SK-N-DZ (cell line): ENCODE results near the gene OR10A6.

Experiments used
- DNase-seq: peaks from one replicate; pipeline ENCODE4 v3.0.0-alpha.2; 2015; ENCODE audit warnings: low spot score

Gene OR10A6

DNA sequence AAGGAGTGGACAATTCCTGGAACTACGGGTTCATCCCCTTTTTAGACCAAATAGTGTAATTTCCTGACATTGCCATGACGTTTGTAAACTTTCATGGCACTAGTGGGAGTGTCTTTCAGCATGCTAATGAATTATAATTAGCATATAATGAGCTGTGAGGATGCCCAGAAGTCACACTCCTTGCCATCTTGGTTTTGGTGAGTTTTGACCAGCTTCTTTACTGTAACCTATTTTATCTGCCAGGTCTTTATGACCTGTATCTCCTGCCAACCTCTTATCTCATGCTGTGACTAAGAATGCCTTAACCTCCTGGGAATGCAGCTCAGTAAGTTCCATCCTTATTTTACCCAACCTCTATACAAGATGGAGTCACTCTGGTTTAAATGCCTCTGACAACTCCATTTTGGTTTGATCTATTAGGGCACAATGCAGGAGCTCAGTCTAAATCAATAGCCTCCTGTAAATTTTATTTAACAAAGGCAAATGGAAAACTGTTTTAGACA is 20.7 kb downstream of the OR10A6 start:
- no peak for DNase-seq

DNA sequence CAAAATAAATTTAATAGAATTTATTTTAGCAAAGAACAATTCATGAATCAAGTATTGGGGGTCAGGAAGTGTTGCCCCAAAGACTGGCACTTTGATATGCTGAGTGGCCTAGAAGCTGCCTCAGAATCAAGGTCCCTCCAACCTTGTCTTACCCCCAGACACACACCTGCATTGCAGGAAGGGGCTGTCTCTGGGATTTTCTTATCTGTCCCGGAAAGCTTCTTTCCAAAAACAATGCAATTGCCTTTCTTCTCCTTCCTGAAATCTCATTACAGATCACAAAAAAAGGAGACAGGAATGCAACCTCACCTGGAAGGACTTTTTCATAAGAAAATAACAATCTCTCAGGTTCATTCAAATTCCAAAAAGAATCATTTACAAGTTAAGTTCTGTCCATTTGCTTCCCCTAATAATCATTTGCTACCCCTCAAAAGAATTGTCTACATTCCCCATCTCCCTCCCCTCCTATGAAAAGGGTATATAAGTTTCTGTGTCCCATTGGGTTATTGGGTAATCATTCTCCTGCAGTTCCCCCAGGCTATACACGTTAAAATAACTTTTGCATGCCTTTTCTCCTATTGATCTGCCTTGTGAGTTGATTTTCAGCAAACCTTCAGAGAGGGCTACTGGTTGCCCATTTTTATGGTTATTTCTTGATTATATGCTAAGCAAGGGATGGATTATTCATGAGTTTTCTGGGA is 21.3 kb downstream of the OR10A6 start:
- DNase-seq: no peak

DNA sequence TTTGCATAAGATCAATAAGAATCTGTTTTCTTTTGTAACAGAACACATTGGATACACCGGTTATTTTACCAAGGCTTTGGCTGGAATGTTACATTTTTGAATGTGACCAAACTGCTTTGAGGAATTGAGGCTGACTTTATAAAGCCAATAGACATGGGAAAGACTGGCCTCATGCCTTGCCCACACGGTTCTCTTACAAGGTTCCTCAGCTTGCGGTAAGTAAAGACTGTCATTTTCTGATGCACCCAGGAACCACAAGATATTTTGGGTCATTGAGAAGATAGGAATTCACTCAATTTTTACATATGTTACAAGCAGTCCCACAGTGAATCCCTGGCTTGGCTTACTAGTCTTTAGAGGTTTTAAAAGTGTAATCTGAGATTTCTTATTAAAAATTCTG is 23.9 kb downstream of the OR10A6 start:
- DNase-seq: no peak

DNA sequence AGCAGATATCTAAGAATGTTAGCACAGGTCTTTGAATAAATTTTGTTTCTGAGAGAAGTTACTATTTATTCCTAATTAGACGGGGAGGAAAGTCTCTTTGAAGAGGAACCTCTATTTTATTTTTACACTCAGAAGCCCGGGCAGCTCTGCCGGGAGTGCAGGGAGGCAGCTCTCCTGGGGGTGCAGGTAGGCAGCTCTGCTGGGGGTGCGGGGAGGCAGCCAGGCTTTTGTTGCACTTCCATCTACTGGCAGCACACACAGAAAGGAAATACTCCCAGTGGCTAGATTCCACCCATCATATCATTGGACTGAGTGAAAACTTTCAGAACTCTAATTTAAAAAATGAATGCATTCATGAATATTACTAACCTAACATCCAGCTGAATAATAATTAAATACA is 24.6 kb downstream of the OR10A6 start:
- no peak for DNase-seq

DNA sequence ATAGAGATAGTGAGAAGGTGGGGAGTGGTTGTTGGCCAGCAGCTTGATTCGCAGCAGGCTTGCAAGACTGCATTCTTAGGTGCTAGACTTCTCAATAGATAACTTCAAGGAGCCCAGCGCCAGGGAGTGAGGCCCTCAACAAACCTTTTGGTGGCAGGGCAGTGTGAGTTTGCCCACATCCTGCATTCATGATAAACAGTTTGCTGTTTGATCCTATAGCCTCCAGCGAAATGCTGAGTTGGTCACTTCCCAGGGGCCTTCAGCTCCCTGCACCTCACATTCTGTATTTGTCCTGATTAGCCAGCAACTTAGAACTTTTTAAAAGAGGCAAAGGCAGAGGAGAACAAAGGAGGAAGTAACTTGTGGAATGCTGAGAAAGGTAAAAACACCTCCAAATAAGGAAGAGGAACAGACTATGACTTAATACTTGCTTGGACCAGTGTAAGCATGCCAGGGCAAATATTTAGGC is 25.1 kb downstream of the OR10A6 start:
- no peak for DNase-seq

DNA sequence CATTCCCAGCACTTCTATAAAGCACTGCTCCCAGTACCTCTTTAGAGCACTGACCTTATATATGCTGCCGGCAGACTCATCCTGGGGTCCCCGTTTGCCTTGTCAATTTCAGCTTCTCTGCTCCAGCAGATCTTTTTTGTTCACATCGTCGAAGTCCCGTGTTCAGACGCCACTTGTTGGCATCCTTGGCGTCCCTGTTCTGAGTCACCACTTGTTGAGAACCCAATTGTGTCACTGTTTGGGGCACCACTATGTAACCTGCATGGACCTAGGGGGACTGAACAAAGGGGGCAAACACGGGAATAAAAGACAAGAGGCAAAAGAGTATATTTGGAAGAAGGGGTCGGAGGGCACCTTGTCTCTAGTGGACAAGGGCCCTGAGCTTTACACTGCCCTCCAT is 25.5 kb downstream of the OR10A6 start:
- no peak for DNase-seq

DNA sequence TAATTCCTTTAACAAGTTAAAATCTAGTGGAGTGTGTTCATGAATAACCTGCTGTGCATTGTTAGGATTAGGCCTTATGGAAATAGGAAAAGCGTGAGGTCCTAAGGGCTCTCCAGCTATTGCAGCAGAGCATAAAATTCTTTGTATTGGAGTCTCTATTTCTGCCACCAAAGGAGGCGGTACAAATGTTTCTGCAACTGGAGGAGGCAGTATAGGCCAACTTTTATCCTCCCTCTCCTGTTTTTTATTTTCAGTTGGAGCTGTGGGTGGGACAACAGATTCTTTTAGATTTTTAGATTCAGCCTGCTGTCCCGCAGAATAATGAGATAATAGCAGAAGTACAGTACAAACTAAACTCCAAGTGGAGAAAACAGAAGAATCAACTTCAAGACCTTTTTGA is 26.2 kb downstream of the OR10A6 start:
- no peak for DNase-seq

DNA sequence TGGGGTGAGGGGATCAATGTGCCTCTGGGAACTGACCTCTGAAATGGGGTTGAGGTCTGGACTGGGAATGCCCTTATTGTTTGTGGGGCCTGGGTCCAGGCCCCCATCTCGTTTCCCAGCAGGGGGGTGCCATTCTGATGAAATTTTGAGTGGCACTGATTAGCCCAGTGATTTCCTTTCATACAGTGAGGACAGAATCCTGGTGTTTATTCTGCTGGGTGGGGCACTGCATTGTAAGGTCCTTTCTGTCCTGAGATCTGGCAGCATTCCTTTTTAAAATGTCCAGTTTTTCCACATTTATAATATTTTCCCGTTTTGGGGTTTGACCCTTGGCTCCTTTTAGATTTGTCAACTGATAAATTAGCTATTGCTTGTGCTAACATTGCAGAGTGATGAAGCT is 27.1 kb downstream of the OR10A6 start:
- DNase-seq: no peak

DNA sequence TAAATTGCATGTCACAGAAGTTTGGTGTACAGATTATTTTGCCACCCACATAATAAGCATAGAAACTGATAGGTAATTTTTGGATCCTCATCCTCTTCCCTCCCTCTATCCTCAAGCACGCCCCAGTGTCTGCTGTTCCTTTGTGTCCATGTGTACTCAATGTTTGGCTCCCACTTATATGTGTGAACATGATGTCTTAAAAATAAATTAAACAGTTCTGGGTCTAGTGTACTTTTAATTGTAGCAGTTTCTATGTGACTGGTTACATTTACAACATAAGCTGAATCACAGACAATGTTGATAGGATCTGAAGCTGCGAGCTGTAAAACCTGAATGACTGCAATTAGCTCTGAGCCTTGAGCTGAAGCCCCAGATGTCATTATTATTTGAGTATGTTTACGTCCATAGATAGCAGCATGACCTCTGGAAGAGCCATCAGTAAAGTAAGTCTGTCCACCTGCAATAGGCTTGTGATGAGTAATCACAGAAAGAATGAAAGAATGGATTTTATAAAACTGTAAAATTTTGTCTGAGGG is 29.7 kb downstream of the OR10A6 start:
- DNase-seq: no peak

DNA sequence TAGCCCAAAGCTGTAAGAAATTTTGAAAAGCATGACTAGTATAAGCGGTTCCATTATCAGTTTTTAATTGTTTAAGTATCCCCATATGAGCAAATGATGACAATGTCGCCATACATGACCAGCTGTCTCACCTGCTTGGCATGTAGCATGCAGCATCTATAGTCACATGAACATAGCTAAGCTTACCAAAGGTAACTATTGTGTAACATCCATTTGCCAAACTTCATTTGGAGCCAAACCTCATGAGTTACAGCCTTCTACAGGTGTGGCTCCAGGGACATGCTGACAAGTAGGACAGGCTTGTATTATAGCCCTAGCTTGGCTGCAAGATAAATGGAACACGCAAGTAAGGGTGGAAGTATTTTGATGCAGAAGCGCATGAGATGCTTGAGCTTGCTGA is 30.4 kb downstream of the OR10A6 start:
- no peak for DNase-seq

DNA sequence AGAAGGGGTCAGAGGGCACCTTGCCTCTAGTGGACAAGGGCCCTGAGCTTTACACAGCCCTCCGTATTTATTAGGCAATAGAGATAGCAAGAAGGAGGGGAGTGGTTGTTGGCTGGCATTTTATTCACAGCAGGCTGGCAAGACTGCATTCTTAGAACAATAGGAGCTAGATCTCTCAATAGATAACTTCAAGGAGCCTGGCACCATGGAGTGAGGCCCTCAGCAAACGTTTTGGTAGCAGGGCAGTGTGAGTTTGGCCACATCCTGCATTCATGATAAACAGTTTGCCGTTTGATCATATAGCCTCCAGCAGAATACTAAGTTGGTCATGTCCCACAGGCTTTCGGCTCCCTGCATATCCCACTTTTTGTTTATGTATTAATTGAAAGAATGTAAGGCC is 31.6 kb downstream of the OR10A6 start:
- DNase-seq: no peak

DNA sequence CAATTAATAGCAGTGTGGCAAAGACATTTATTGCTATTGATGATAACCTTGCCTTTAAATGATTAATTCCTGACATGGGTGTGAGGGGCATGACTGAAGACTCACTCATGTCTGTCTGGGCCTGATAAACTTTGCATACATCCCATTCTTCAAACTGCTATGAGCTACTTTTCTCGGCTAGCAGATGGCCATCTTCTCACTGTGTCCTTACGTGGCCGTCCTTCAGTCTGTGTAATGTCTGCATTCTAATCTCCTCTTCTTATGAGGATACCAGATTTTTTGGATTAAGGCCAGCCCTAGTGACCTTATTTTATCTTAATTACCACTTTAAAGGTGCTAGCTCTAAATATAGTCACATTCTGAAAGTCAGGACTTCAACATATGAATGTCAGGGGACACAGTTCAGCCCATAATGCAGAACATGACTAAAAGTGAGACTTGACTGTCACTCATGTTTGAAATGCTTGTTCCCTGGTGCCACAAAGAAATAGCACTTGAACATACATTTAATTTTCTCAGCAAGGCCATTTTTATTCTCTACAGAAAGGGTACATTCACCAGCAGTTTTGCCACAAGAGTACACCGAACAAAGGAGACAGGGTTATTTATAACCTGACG is 32.3 kb downstream of the OR10A6 start:
- DNase-seq: no peak

DNA sequence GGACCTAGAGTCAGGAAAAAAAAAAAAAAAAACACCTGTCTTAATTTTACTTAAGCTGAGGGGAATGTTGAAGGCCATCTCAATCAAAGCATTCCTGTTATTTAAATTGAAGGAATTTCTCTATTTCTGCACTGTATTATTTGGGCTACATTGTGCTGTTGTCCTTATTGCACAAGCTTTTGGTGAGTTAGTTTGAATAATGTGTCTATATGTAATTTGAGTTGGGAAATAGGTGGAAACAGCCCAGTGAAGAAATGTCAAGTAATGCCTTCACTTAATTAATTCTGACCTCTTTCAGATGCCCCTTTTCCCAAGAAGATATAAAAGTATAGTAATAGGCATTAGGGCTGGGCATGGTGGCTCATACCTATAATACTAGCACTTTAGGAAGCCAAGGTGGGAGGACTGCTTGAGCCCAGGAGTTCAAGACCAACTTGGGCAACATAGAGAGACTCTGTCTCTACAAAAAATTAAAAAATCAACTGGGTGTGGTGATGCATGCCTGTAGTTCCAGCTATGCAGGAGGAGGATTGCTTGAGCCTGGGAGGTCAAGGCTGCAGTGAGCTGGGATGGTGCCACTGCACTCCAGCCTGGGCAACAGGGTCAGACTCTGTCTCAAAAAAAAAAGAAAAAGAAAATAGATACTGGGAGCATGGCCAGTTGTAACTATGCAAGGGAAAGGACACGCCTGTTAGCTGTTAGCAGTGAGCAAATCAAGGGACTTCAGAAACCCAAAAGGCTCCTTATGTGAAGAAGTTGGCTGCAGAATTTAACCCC is 34.9 kb downstream of the OR10A6 start:
- DNase-seq: no peak

DNA sequence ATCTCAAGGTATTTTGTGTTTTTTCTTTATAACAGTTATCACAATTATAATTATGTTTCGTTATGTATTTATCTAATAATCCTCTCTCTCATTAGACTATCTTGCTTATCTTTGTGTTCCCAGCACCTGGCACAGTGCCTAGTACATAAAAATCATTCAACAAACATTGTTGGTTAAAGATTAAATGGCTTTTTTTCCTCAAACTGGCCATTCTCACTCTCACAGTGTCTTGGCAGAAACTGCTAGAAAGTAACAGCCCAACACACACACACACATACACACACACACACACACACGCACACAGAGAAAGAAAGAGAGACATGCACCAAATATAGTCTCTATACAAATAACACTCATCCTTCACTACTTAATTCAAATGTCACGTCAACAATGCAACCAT is 36.8 kb downstream of the OR10A6 start:
- no peak for DNase-seq

DNA sequence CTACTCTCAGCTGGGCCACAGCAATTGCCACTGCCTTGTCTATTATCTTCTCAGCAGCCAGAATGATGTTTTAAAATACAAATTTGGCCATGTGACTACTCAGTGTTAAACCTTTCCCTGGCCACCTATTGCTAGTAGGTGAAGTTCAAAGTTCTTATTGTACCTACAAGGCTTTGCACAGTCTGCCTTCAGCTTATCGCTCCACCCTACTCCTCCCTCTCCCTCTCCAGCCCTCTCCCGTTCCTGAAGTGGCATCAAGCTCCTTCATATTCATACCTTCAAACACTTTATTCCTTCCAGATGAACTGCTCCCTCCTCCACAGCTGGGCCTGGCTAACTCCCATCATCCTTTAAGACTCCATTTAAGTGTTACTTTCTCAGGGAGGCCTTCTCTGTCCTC is 37.3 kb downstream of the OR10A6 start:
- DNase-seq: no peak

DNA sequence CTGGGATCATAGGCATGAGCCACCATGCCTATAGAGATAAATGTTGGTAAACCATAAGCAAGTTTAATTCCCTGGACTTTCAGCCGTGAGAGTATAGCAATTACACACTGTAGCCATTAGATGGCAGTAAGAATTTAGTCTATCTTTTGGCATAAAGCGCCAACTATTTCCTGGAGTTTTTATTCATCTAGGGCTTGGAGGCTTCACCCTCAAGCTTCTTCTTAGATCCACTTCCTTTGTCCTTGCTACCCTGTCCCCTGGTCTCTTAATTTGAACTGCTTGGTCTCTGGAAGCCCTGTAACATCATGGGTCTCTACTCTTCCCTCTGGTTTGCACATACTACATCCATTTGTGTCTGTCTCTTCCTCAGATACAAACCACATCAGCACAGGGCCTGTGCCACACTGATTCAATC is 38.2 kb downstream of the OR10A6 start:
- DNase-seq: peak; percentile 44

DNA sequence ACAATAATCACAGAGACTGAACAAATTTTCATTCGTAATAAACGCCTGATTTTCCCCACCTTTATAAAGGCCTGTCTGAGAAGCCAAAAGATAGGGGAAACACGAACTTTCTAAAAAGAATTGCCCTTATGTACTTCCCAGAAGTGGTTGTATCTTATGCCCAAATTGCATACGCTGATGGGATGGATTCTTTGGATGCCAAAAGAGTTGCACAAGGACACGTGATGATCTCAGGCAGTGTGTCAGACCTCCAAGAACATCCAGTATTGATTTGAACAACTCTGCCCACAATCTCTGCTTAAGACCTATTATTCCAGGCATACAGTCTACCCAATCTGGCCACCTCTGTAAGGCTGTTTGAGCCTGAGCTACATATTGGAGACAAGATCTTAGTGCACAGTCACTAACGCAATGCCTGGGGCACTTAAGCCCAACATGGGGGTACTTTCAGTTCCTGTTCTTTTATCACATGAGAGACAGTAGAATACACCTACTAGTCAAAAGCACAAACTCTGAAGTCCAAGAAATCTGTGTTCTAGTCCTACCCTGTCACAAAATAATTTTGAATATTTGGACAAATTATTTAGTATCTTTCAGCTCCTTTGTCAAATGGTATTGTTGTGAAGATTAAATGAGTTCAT is 38.9 kb downstream of the OR10A6 start:
- DNase-seq: no peak

DNA sequence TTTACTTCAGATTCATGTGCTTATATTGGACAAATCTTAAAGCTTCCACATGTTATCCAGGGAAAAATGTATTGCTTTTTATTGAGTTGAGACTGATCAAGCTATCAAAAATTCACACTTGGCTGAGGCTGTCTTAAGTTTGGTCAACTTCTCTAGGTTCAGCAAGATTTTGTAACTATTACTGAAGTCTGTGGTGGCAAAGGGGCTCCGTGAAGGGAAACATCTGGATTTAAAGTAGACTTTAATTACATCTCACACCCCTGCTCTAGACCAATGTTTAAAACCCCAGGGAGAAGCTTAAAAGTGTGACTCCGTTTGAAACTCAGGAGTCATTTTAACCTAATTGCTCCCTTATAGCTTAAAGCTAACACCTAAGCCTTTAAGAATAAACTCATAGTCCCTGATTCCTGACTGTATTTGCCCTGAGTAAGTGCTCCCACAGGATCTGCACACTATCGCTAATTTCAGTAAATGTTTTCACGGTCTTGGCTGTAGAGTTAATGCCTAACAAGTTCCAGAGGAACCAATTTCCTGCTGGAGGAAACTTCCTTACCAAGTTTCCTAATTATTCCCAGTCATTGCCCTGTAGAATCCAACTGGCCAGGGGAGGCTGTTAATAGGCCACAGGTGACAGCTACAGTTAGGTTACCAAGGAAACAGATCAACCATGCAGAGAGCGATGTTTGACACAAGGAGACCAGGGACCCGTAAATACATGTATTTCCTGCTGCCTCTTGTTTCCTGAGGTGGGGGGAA is 40.5 kb downstream of the OR10A6 start:
- DNase-seq: no peak

DNA sequence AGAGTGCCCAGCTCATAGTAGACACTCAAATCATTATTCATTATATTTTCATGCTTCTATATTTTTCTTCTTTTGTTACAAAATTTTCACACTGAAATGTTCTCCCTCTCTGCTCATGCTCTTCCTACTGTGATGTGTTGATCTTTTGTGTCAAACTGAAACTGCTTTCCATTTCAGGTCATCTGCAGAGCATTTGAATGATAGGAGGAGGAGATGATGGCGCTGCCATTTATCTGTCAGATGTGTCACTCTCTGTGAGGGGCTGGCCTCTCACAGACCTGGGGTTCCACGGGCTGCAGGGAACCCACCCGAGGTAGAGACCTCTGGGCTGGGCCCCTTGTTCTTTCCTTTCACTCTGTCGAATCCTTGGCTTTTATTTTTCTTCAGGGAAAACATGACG is 41.1 kb downstream of the OR10A6 start:
- DNase-seq: no peak

DNA sequence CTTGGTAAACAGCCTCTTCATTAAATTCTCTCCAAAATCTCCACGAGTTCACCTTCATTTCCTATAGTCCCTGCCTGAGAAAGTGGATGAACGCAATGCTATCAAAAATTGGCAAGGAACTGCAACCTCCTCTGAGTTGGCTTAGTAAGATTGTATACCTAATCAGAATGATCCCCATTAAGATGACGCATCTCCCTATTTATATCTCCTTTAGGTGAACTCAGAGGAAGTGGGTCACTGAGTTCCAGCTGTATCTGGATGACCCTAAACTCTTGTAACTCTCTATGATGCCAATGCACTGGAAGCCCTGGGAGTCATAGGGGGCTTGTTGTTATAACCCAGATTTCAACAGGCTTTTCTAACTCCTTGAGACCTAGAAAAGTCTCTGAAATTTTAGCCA is 48.2 kb downstream of the OR10A6 start:
- no peak for DNase-seq
